Measurements from ENCODE around the gene AGAP3.
"Not testable (repeated sequence)": the region's sequence is repeated elsewhere in the genome, so short reads cannot be mapped to it uniquely, and the experiment has no call there.

The AGAP3 gene

GRCh38 chr7:151085691-151086620, at the start of gene AGAP3:
Gene AGAP3 (plus strand): TSS chr7:151086475. CDS start chr7:151086742, 267 bp downstream.
- DNase-seq (ENCODE audit: low read depth in 1 of 2, low spot score in 1 of 2), result peak in 1 of 2 donors; percentile 28

- peak; percentile 31 to 80 for DNase-seq (ENCODE audit: low read depth in 1 of 2, low spot score in 1 of 2)
Measured at GRCh38 chr7:151038951-151039849, 47.1 kb upstream of the AGAP3 start.

GRCh38 chr7:151039850-151040548, 46.3 kb upstream of the AGAP3 start:
- no peak for DNase-seq (ENCODE audit: low read depth in 1 of 2, low spot score in 1 of 2)

GRCh38 chr7:151040616-151041375, 45.5 kb upstream of the AGAP3 start:
- no peak for DNase-seq (ENCODE audit: low read depth in 1 of 2, low spot score in 1 of 2)

GRCh38 chr7:151043449-151043848, 42.8 kb upstream of the AGAP3 start:
- not testable (repeated sequence) for DNase-seq (ENCODE audit: low read depth in 1 of 2, low spot score in 1 of 2)

- DNase-seq (ENCODE audit: low read depth in 1 of 2, low spot score in 1 of 2), result no peak
Measured at GRCh38 chr7:151043959-151044358, 42.3 kb upstream of the AGAP3 start.

- no peak for DNase-seq (ENCODE audit: low read depth in 1 of 2, low spot score in 1 of 2)
Measured at GRCh38 chr7:151045262-151045661, 41.0 kb upstream of the AGAP3 start.

GRCh38 chr7:151045967-151046366, 40.3 kb upstream of the AGAP3 start:
- DNase-seq (ENCODE audit: low read depth in 1 of 2, low spot score in 1 of 2), result no peak

- no peak for DNase-seq (ENCODE audit: low read depth in 1 of 2, low spot score in 1 of 2)
Measured at GRCh38 chr7:151046603-151047573, 39.4 kb upstream of the AGAP3 start.

- no peak for DNase-seq (ENCODE audit: low read depth in 1 of 2, low spot score in 1 of 2)
Measured at GRCh38 chr7:151047976-151048815, 38.1 kb upstream of the AGAP3 start, which contains the start of gene ASIC3. Gene ASIC3 (plus strand): TSS chr7:151048531. CDS start chr7:151048886, 355 bp downstream.

GRCh38 chr7:151048911-151049463, 37.3 kb upstream of the AGAP3 start:
- DNase-seq (ENCODE audit: low read depth in 1 of 2, low spot score in 1 of 2), result no peak

- DNase-seq (ENCODE audit: low read depth in 1 of 2, low spot score in 1 of 2), result peak; percentile 26 to 38
Measured at GRCh38 chr7:151051108-151051507, 35.2 kb upstream of the AGAP3 start.

GRCh38 chr7:151053096-151053495, 33.2 kb upstream of the AGAP3 start:
- no peak for DNase-seq (ENCODE audit: low read depth in 1 of 2, low spot score in 1 of 2)

- DNase-seq (ENCODE audit: low read depth in 1 of 2, low spot score in 1 of 2), result no peak
Measured at GRCh38 chr7:151053751-151054150, 32.5 kb upstream of the AGAP3 start.

GRCh38 chr7:151056283-151056665, 30.0 kb upstream of the AGAP3 start:
- no peak for DNase-seq (ENCODE audit: low read depth in 1 of 2, low spot score in 1 of 2)

- DNase-seq (ENCODE audit: low read depth in 1 of 2, low spot score in 1 of 2), result no peak
Measured at GRCh38 chr7:151056666-151057505, 29.4 kb upstream of the AGAP3 start.

- no peak for DNase-seq (ENCODE audit: low read depth in 1 of 2, low spot score in 1 of 2)
Measured at GRCh38 chr7:151057506-151057988, 28.7 kb upstream of the AGAP3 start, which contains the start of gene CDK5. Gene CDK5 (minus strand): TSS chr7:151057897. CDS start chr7:151057848, 49 bp downstream.

Measured in activated CD4-positive, alpha-beta T cell treated with anti-CD3 and anti-CD28 coated beads, Interleukin-2, amount 50 U/mL, for 24 hours (primary cell).